SU-DHL-6 (cell line): Measurements from ENCODE around the gene PICALM.

Experiments used
- H2AFZ ChIP-seq: fragments of 200-600 bp; sonication (generic); 2 replicates; pipeline ENCODE4 v1.6.1; 2014; ENCODE audit warnings: low read depth, mild to moderate bottlenecking, moderate library complexity, mixed read lengths, antibody characterized with exemption, low read length; ENCODE audit not compliant: severe bottlenecking
- H3F3A ChIP-seq: fragments of 200-600 bp; shearing (Covaris generic); 2 replicates; pipeline ENCODE4 v1.6.0; 2016; ENCODE audit warnings: antibody characterized with exemption, mild to moderate bottlenecking; ENCODE audit not compliant: insufficient read depth
- H3K27ac ChIP-seq: fragments of 200-600 bp; sonication (generic); 2 replicates; pipeline ENCODE4 v1.5.1; 2016; ENCODE audit warnings: low read depth, mild to moderate bottlenecking, low read length, moderate library complexity, mixed read lengths
- H3K27me3 ChIP-seq: fragments of 200-600 bp; sonication (generic), shearing (Covaris generic); 2 replicates; pipeline ENCODE4 v1.6.0; 2014; ENCODE audit warnings: mild to moderate bottlenecking, low read length
- H3K36me3 ChIP-seq: fragments of 200-600 bp; sonication (generic); 2 replicates; pipeline ENCODE4 v1.6.1; 2014; ENCODE audit warnings: mild to moderate bottlenecking, low read length, mixed read lengths
- H3K4me2 ChIP-seq: fragments of 300-600, 200-600 bp; shearing (Covaris generic), sonication (generic); 2 replicates; pipeline ENCODE4 v1.6.0; 2014; ENCODE audit warnings: low read length, low read depth, mild to moderate bottlenecking; ENCODE audit not compliant: poor library complexity, severe bottlenecking
- H3K4me3 ChIP-seq: fragments of 200-600 bp; sonication (generic); 2 replicates; pipeline ENCODE4 v1.5.1; 2014; ENCODE audit warnings: antibody characterized with exemption, low read length, mild to moderate bottlenecking, mixed read lengths; ENCODE audit not compliant: insufficient read depth, poor library complexity, severe bottlenecking
- H3K79me2 ChIP-seq: fragments of 200-600 bp; sonication (generic); 2 replicates; pipeline ENCODE4 v1.6.1; 2014; ENCODE audit warnings: mild to moderate bottlenecking, low read length, moderate library complexity; ENCODE audit not compliant: insufficient read depth
- H3K9ac ChIP-seq: fragments of 200-600 bp; sonication (generic); 2 replicates; pipeline ENCODE4 v1.7.0; 2014; ENCODE audit warnings: mild to moderate bottlenecking, low read length
- H3K9me2 ChIP-seq: fragments of 200-600 bp; sonication (generic); replicated peaks from 2 replicates; pipeline ENCODE4 v1.6.1; 2014; ENCODE audit warnings: low read length; ENCODE audit not compliant: insufficient read depth
- H3K9me3 ChIP-seq: fragments of 200-600 bp; sonication (generic); 2 replicates; pipeline ENCODE4 v1.6.1; 2014; ENCODE audit warnings: low read length, mixed read lengths; ENCODE audit not compliant: insufficient read depth
- H4K20me1 ChIP-seq: fragments of 200-600 bp; sonication (generic); 2 replicates; pipeline ENCODE4 v1.6.1; 2014; ENCODE audit warnings: low read depth, mild to moderate bottlenecking, antibody characterized with exemption, low read length, moderate library complexity, mixed read lengths
- EZH2phosphoT487 ChIP-seq: fragments of 200-600 bp; sonication (generic), shearing (Covaris generic); conservative IDR thresholded peaks from 2 replicates; pipeline ENCODE4 v1.6.1; 2018; ENCODE audit warnings: mild to moderate bottlenecking, antibody characterized with exemption, low read length, moderate library complexity, mixed read lengths
- TF ChIP-seq, protein P1 (sequence below): fragments of 200-600 bp; sonication (generic); IDR thresholded peaks from one replicate; pipeline ENCODE4 v1.5.1; 2017; ENCODE audit warnings: antibody characterized with exemption, mild to moderate bottlenecking, low read length, moderate library complexity; ENCODE audit not compliant: insufficient read depth, poor library complexity, severe bottlenecking

The PICALM gene

DNA sequence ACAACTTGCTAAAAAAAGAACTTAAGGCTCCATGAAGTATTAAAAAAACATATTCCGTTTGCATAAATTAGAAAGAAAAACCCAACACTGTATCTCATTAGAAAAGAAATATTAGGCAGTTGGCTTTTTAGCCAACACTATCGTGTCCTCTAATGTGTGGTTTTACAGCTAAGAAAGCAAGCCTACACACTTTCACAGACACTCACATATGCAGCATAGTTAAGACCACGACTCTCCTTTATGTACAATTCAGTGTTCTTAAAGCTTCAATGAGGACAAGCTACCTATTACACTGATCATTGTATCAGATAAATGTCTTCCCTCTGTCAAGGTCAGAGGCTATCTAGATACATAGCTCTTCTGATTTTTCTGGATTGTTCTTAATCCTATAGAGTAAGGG lies 80.1 kb downstream of the PICALM start:
- no peaks in the 10 kb centered on the region; the same call in 1 of the 2 replicates for H3F3A ChIP-seq
- no peaks in the 10 kb centered on the region for H3K9me3 ChIP-seq
- H3K27me3 ChIP-seq = no peaks in the 10 kb centered on the region
- H3K79me2 ChIP-seq = no peaks in the 10 kb centered on the region
- H4K20me1 ChIP-seq = no peaks in the 10 kb centered on the region
- TF ChIP-seq, protein P1, sequence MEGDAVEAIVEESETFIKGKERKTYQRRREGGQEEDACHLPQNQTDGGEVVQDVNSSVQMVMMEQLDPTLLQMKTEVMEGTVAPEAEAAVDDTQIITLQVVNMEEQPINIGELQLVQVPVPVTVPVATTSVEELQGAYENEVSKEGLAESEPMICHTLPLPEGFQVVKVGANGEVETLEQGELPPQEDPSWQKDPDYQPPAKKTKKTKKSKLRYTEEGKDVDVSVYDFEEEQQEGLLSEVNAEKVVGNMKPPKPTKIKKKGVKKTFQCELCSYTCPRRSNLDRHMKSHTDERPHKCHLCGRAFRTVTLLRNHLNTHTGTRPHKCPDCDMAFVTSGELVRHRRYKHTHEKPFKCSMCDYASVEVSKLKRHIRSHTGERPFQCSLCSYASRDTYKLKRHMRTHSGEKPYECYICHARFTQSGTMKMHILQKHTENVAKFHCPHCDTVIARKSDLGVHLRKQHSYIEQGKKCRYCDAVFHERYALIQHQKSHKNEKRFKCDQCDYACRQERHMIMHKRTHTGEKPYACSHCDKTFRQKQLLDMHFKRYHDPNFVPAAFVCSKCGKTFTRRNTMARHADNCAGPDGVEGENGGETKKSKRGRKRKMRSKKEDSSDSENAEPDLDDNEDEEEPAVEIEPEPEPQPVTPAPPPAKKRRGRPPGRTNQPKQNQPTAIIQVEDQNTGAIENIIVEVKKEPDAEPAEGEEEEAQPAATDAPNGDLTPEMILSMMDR = no peak
- no peak for TF ChIP-seq EZH2phosphoT487
- no peak overlapping the region for H3K4me2 ChIP-seq
- H3K9ac ChIP-seq = no peak overlapping the region
- H3K4me3 ChIP-seq = no peak overlapping the region
- no peak overlapping the region for H2AFZ ChIP-seq
- H3K27ac ChIP-seq = no peak overlapping the region
- H3K9me2 ChIP-seq = no peaks in the 10 kb centered on the region
- H3K36me3 ChIP-seq = peaks cover 44% of the 10 kb centered on the region

DNA sequence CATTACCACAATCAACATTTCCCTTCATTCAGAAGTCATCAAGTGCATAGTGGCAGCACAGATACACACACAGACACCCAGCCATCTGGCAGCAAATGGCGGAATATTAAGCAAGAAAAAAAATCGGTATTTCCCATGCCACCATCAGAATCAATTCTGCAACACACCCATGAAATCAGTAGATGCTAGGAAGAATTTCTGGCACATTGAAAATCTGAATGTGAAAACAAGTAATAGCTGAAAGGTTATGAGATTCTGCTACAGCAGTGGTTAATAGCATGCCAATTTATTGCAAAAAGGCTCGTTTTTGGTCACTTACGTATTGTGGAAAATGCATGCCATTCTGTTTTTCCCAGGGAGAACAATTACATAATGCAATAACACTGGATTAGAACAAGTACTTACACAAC lies 91.1 kb downstream of the PICALM start:
- no peak overlapping the region for H3K27ac ChIP-seq
- TF ChIP-seq EZH2phosphoT487 = no peak
- TF ChIP-seq, protein P1 = no peak
- no peaks in the 10 kb centered on the region for H3K9me2 ChIP-seq
- no peak overlapping the region for H3K4me3 ChIP-seq
- no peaks in the 10 kb centered on the region for H3K9me3 ChIP-seq
- no peaks in the 10 kb centered on the region; the same call in 1 of the 2 replicates for H3K79me2 ChIP-seq
- no peaks in the 10 kb centered on the region for H4K20me1 ChIP-seq
- H3K9ac ChIP-seq = no peak overlapping the region
- no peaks in the 10 kb centered on the region for H3K27me3 ChIP-seq
- no peak overlapping the region for H3K4me2 ChIP-seq
- H2AFZ ChIP-seq = no peak overlapping the region
- peaks cover 59% of the 10 kb centered on the region for H3K36me3 ChIP-seq
- peaks cover 3% of the 10 kb centered on the region; the same call in 1 of the 2 replicates for H3F3A ChIP-seq

DNA sequence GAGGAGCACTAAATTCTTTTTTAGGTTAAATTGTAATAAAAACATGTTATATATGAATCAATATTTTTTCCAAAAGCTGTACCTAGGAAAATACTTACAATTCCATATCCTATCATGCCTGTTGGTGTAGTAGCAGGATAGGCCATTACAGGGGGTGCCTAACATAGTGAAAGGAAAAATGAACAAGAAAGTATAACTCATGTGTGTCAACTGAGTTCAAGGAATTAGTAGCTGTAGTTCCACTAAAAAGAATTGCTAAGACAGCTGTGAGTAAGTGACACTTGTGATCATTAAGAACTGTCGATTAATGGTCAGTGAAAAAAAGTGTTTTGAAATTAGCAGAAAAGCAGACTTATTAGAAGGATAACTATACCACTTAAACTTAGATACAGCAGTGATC lies 92.4 kb downstream of the PICALM start:
- H3K4me3 ChIP-seq = no peak overlapping the region
- no peaks in the 10 kb centered on the region for H4K20me1 ChIP-seq
- H3K9me2 ChIP-seq = no peaks in the 10 kb centered on the region
- no peaks in the 10 kb centered on the region for H3K9me3 ChIP-seq
- H3K36me3 ChIP-seq = peaks cover 58% of the 10 kb centered on the region
- no peak overlapping the region for H3K9ac ChIP-seq
- no peak overlapping the region for H3K4me2 ChIP-seq
- TF ChIP-seq EZH2phosphoT487 = no peak
- TF ChIP-seq, protein P1 = no peak
- H3K79me2 ChIP-seq = no peaks in the 10 kb centered on the region; the same call in 1 of the 2 replicates
- peaks cover 3% of the 10 kb centered on the region; the same call in 1 of the 2 replicates for H3F3A ChIP-seq
- H2AFZ ChIP-seq = no peak overlapping the region
- H3K27ac ChIP-seq = no peak overlapping the region
- no peaks in the 10 kb centered on the region for H3K27me3 ChIP-seq
